GM18508 (cell line): ENCODE data around the gene SYNE2.
"Not testable (repeated sequence)": the region's sequence is repeated elsewhere in the genome, so short reads cannot be mapped to it uniquely, and the experiment has no call there.

ENCODE experiments used
- ATAC-seq: cut with Tn5 transposase; IDR thresholded peaks from one replicate; pipeline ENCODE4 v1.9.1; 2021; ENCODE audit warnings: moderate number of reproducible peaks; ENCODE audit not compliant: insufficient read depth, unreplicated experiment

The SYNE2 gene

GRCh38 chr14:64174922-64175782, 322.3 kb downstream of the SYNE2 start:
- no peak for ATAC-seq

DNA sequence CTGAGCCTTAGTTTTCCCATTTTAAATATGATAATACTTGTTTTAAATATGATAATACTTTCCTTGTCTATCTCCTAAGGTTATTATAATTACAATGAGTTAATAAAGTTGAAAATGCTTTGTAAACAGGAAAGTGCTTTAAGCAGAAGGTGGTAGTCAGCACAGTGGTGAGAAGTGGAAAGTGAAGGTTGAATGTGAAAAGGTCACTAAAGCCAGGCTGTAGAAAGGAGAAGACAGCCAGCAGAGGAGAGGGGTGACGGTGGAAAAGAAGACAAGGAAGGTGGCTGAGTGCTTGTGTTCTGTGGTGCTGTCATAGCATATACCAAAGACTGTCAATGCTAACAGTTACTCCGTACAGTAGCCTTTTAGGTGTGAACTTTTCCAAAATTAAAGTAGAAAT, 323.5 kb downstream of the SYNE2 start:
- no peak for ATAC-seq

DNA sequence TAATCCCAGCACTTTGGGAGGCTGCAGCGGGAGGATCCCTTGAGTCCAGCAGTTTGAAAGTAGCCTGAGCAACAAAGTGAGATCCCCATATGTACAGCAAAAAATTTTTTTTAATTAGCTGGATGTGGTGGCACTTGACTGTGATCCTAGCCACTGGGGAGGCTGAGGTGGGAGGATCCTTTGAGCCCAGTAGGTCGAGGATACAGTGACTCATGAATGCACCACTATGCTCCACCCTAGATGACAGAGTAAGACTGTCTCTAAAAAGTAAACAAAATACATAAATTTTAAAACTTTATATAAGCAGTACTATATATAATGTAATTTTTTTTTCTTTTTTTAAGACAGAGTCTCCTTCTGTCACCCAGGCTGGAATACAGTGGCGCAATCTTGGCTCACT, 326.0 kb downstream of the SYNE2 start:
- no peak for ATAC-seq

GRCh38 chr14:64182908-64183307, 330.1 kb downstream of the SYNE2 start:
- not testable (repeated sequence) for ATAC-seq

- ATAC-seq, result no peak
Observed at GRCh38 chr14:64184103-64184729, 331.4 kb downstream of the SYNE2 start.

GRCh38 chr14:64185184-64185583, 332.4 kb downstream of the SYNE2 start:
- no peak for ATAC-seq

DNA sequence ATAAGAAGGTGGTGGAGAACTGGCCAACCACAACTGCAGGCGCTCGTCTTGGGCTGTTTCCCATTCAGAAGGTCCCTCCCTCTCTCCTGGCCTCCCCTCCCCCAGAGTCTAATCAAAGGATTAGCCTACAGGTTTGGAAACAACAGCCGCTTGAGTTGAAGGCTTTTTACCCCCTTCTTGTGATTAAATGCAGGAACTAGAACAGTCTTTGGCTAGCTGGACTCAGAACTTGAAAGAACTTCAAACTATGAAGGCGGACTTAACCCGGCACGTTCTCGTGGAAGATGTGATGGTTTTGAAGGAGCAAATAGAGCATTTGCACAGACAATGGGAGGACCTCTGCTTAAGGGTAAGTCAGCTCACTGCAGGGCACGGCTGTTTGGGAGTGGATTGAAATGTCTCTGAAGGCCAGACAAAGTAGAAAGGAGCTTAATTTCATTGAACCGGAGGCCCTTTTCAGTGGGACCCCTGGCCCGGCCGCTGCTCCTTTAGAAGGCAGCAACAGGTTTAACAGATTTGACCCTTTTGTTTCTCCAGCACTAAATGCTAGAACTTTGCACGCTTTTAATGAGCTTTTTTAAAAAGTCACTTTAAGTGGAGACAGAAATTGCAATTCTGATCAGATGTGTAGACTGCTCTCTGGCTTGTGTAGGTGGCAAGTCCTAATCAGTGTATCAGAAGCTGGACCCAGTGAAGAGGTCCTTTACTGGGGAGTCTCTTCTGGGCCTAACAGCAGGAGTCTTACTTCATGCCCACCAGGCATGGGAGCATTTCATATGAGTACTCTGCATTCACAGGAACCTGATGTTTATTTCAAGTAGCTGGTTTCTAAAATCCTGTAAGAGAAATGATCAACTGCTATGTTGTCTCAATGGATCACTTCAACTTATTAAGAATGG, 333.7 kb downstream of the SYNE2 start:
- no peak for ATAC-seq

DNA sequence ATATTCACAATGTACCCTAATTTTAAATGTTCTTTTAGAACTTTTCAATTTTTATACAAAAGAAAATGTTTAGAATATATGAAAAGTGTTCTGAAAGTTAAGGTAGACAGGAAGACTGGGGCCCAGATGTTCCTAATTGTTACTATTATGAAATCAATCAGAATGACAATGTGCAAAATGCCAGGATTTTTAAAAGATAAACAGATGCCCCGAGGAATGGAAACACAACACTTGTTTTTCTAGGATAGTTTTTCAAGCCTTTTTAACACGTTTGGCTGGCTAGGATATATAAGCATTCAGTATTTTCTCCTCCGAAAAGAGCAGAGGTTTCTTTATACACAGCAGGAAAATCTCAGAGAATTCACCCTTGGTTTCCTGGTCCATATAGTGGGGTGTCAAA, 334.5 kb downstream of the SYNE2 start:
- ATAC-seq, result no peak

DNA sequence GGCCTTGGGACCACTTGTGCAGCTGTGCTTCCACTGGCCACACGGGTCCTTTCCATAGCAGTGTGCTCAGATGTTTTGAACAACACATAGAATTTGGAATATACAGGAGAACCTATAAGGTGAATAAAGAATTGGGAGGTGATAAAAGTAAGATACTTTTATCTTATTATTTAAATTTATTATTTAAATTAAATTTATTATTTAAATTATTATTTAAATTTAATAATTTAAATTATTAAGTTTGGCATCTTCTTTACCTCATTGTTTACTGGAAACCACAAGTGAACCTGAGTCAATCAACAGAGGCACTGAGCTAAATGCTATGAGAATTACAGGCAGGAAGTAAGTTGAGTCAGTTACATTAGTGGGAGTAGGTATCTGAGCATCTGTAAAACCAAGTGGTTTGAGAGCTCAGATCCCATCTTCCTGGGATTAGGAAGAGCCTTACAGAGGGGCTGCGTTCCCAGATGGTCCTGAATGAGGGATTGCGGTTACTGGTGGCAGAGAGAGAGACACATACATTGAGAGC, 338.2 kb downstream of the SYNE2 start:
- ATAC-seq, result no peak

GRCh38 chr14:64191756-64192155, 339.0 kb downstream of the SYNE2 start:
- no peak for ATAC-seq

DNA sequence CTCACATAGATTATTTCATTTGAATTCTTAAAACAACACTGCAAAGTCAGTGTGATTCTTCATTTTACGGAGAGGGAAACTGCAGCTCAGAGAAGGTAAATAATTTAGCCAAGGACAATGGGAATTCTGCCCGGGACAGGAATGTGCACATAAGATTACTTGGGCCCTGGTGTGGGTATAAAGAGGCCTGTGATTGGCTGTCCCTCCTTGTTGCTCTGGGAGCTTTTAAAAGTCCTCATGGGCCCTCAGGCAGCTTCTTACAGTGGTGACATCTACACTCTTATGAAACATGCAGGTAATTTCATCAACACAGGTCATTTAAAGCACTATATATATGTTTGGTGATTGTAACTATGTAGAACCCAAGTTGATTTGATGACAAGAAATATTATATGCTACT, 341.0 kb downstream of the SYNE2 start:
- no peak for ATAC-seq

DNA sequence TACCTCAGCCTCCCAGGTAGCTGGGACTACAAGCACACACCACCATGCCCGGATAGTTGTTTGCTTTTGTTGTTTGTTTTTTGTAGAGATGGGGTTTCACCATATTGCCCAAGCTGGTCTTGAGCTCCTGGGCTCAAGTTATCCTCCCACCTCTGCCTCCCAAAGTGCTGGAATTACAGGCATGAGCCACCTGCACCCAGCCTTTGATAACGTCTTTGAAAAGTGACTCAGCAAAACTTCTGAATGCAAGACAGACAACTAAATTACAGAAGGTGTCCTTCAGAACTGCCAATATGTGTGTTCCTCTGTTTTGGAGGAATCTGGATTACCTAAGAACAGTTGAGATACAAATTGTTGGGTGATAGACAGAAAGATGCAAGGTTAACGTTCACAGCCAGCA, 341.6 kb downstream of the SYNE2 start:
- no peak for ATAC-seq

- peak; percentile 59 for ATAC-seq
Observed at GRCh38 chr14:64195199-64195598, 342.4 kb downstream of the SYNE2 start.

DNA sequence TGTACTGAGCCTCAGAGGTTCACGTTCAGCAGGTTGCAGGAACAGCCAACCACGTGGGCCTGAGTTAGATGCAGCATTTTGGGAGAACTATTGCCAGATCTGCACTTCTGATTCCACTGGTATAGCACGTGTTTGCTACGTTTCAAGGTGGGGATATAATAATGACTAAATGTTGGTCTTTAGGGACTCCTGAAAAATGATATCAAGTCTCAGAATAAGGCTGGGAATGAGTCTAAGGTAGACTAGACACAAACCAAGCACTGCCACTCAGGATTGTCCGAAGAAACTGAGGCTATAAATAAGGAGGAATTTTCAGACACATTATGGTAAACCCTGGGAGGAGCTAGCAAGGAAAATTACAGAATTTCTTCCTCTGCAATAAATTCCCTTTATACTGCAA, 343.3 kb downstream of the SYNE2 start:
- no peak for ATAC-seq

DNA sequence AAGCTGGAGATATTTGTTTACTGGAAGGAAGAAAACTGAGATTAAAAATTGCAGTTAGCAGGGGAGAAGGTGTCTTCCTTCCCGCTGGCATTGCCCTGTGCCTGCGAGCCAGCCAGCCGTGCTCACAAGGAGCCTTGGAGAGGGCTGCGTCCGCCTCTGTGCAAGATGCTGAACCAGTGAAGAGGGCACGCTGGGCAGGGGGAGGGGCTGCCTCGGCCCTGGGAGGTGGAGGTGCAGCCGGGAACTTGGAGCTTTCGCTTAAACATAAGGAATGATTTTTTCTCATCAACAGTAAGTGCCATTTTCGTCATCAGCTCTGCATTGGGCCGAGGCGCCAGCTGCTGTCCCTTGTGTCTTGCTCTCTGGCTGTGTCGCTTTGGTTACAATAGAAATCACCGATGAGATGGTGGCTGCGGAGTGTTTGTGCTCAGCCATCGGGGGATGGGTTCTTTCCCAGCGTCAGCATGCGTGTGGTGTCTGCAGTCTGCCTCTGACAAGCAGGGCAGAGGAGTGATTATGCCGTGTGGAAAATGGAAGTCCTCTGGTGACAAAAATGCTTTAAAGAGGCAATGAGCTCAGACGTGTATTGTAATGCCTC, 344.1 kb downstream of the SYNE2 start:
- no peak for ATAC-seq

GRCh38 chr14:64197996-64198395, 345.2 kb downstream of the SYNE2 start:
- no peak for ATAC-seq

- no peak for ATAC-seq
Observed at GRCh38 chr14:64198486-64198885, 345.7 kb downstream of the SYNE2 start.

GRCh38 chr14:64200170-64200569, 347.4 kb downstream of the SYNE2 start:
- ATAC-seq, result no peak

- no peak for ATAC-seq
Observed at GRCh38 chr14:64201296-64201695, 348.5 kb downstream of the SYNE2 start.

- ATAC-seq, result no peak
Observed at GRCh38 chr14:64201921-64202545, 349.2 kb downstream of the SYNE2 start.
